PC-9 (cell line): Measurements from ENCODE around the gene EPS8L3.

Experiments
- CTCF ChIP-seq: fragments of 200-600 bp; sonication (generic); conservative IDR thresholded peaks from 2 replicates; pipeline ENCODE4 v1.6.1; 2017; ENCODE audit warnings: mixed run types, antibody characterized with exemption, mild to moderate bottlenecking, moderate library complexity
- EZH2 ChIP-seq: fragments of 200-600 bp; sonication (generic); IDR thresholded peaks from 2 replicates; pipeline ENCODE4 v1.8.0; 2017; ENCODE audit warnings: antibody characterized with exemption, low read depth

GRCh38 chr1:109786531-109787021 is 22.9 kb upstream of the EPS8L3 start:
- TF ChIP-seq CTCF = no peak
- no peak for TF ChIP-seq EZH2
